IPS-NIHi11 (cell line): ENCODE data around the gene MKI67.
"Not testable (repeated sequence)": the region's sequence is repeated elsewhere in the genome, so short reads cannot be mapped to it uniquely, and the experiment has no call there.

Experiments
- DNase-seq: peaks from one replicate; pipeline ENCODE4 v3.0.0; 2012; ENCODE audit warnings: mixed read lengths, low spot score

MKI67 gene

GRCh38 chr10:128103229-128103714 is 23.0 kb downstream of the MKI67 start:
- DNase-seq, result no peak

GRCh38 chr10:128102480-128103228 is 23.6 kb downstream of the MKI67 start:
- no peak for DNase-seq

- no peak for DNase-seq
Observed at GRCh38 chr10:128101901-128102300, 24.3 kb downstream of the MKI67 start.

GRCh38 chr10:128099901-128100300 is 26.3 kb downstream of the MKI67 start:
- DNase-seq, result no peak

- no peak for DNase-seq
Observed at GRCh38 chr10:128098631-128099030, 27.6 kb downstream of the MKI67 start.

- no peak for DNase-seq
Observed at GRCh38 chr10:128097783-128098182, 28.4 kb downstream of the MKI67 start.

GRCh38 chr10:128096486-128097199 is 29.6 kb downstream of the MKI67 start:
- DNase-seq, result no peak

GRCh38 chr10:128095753-128096469 is 30.3 kb downstream of the MKI67 start:
- no peak for DNase-seq

GRCh38 chr10:128095027-128095752 is 31.0 kb downstream of the MKI67 start:
- DNase-seq, result no peak

- not testable (repeated sequence) for DNase-seq
Observed at GRCh38 chr10:128094596-128094995, 31.6 kb downstream of the MKI67 start.

- no peak for DNase-seq
Observed at GRCh38 chr10:128092454-128092853, 33.8 kb downstream of the MKI67 start.

GRCh38 chr10:128091636-128092210 is 34.5 kb downstream of the MKI67 start:
- DNase-seq, result peak; percentile 77

GRCh38 chr10:128087884-128088709 is 38.1 kb downstream of the MKI67 start:
- DNase-seq, result peak; percentile 57

- DNase-seq, result no peak
Observed at GRCh38 chr10:128087146-128087883, 38.9 kb downstream of the MKI67 start.

- DNase-seq, result no peak
Observed at GRCh38 chr10:128086003-128086863, 40.0 kb downstream of the MKI67 start.

GRCh38 chr10:128084991-128085390 is 41.2 kb downstream of the MKI67 start:
- no peak for DNase-seq

- DNase-seq, result no peak
Observed at GRCh38 chr10:128084364-128084763, 41.9 kb downstream of the MKI67 start.

- DNase-seq, result no peak
Observed at GRCh38 chr10:128083191-128083895, 42.9 kb downstream of the MKI67 start.
